GM23248 (cell line): Measurements from ENCODE around the gene COQ8B. TPM values are rescaled to one million over a fixed set of nuclear protein-coding genes. Genes with fewer than 3 reads are reported as not detected.
A peak's percentile ranks its signal among the peaks of the same experiment; 100 is the strongest.

Experiments
- DNase-seq: peaks from one replicate; pipeline ENCODE4 v3.0.0-alpha.2; 2015
- H2AFZ ChIP-seq: fragments of 200-600 bp; sonication (generic); 2 replicates; pipeline ENCODE4 v1.6.1; 2016; ENCODE audit warnings: antibody characterized with exemption
- H3F3A ChIP-seq: fragments of 200-600 bp; sonication (generic); 2 replicates; pipeline ENCODE4 v1.6.1; 2016; ENCODE audit warnings: mild to moderate bottlenecking, antibody characterized with exemption, mixed run types; ENCODE audit not compliant: insufficient read depth
- H3K27ac ChIP-seq: fragments of 200-600 bp; sonication (generic); 2 replicates; pipeline ENCODE4 v1.5.1; 2016; ENCODE audit warnings: mild to moderate bottlenecking
- H3K27me3 ChIP-seq: fragments of 200-600 bp; sonication (generic); replicated peaks from 2 replicates; pipeline ENCODE4 v1.6.1; 2016; ENCODE audit warnings: mild to moderate bottlenecking; ENCODE audit not compliant: insufficient read depth
- H3K36me3 ChIP-seq: fragments of 200-600 bp; sonication (generic); 2 replicates; pipeline ENCODE4 v1.6.1; 2016; ENCODE audit warnings: low read depth, mild to moderate bottlenecking
- H3K4me1 ChIP-seq: fragments of 200-600 bp; sonication (generic); 2 replicates; pipeline ENCODE4 v1.6.1; 2016; ENCODE audit warnings: mild to moderate bottlenecking; ENCODE audit not compliant: insufficient read depth
- H3K4me2 ChIP-seq: fragments of 200-600 bp; sonication (generic); one replicate; pipeline ENCODE4 v1.6.1; 2016; ENCODE audit warnings: mild to moderate bottlenecking; ENCODE audit not compliant: unreplicated experiment
- H3K4me3 ChIP-seq: fragments of 200-600 bp; sonication (generic); 2 replicates; pipeline ENCODE4 v1.5.1; 2016; ENCODE audit warnings: mild to moderate bottlenecking
- H3K79me2 ChIP-seq: fragments of 200-600 bp; sonication (generic); 2 replicates; pipeline ENCODE4 v1.6.1; 2016; ENCODE audit warnings: mild to moderate bottlenecking; ENCODE audit not compliant: insufficient read depth
- H3K9ac ChIP-seq: fragments of 200-600 bp; sonication (generic); 2 replicates; pipeline ENCODE4 v1.6.1; 2016; ENCODE audit warnings: mild to moderate bottlenecking
- H3K9me2 ChIP-seq: fragments of 200-600 bp; sonication (generic); 2 replicates; pipeline ENCODE4 v1.6.1; 2016; ENCODE audit warnings: mixed run types, mild to moderate bottlenecking, moderate library complexity; ENCODE audit not compliant: insufficient read depth
- H3K9me3 ChIP-seq: fragments of 200-600 bp; sonication (generic); one replicate; pipeline ENCODE4 v1.6.1; 2017; ENCODE audit warnings: low read depth
- H4K20me1 ChIP-seq: fragments of 200-600 bp; sonication (generic); 2 replicates; pipeline ENCODE4 v1.6.0; 2016; ENCODE audit not compliant: insufficient read depth
- EZH2 ChIP-seq: fragments of 200-600 bp; sonication (generic); IDR thresholded peaks from 2 replicates; pipeline ENCODE4 v1.6.1; 2018; ENCODE audit warnings: antibody characterized with exemption, mild to moderate bottlenecking; ENCODE audit not compliant: insufficient read depth, poor library complexity, severe bottlenecking
- EZH2phosphoT487 ChIP-seq: fragments of 200-600 bp; sonication (generic); IDR thresholded peaks from 2 replicates; pipeline ENCODE4 v1.6.1; 2018; ENCODE audit warnings: antibody characterized with exemption, moderate library complexity, mild to moderate bottlenecking, low read depth; ENCODE audit not compliant: insufficient read depth
- WGBS, 2 experiments: methylation state at CpG; one replicate each; pipeline ENCODE4 v1.1.6; 2015 to 2017; ENCODE audit warnings: low lambda C conversion rate in 2 of 2, low coverage in 1 of 2; ENCODE audit errors: missing lambda C conversion rate in 2 of 2; 5-methylcytosine and 5-hydroxymethylcytosine counted together
- in situ Hi-C: fragments of 300-500 bp; cut with MboI; formaldehyde crosslinking; loops from 2 replicates; pipeline ENCODE4 v1.15.0; 2020
- polyA plus RNA-seq: library from polyadenylated mRNA; unstranded; fragments of >200 nt; fragmentation: Nextera tagmentation; extraction: Ambion mirVana; gene quantifications from 2 replicates; pipeline ENCODE4 v1.2.1, GENCODE V29; 2016
- total RNA-seq: library from RNA; depleted of rRNA; stranded (reverse); fragments of >200 nt; shearing (Covaris generic); gene quantifications from 2 replicates; pipeline ENCODE4 v1.2.3, GENCODE V29; 2014

The COQ8B gene
- total and polyA plus RNA-seq, 2 experiments from 2014 or later = 15.2 to 28.6 TPM

DNA sequence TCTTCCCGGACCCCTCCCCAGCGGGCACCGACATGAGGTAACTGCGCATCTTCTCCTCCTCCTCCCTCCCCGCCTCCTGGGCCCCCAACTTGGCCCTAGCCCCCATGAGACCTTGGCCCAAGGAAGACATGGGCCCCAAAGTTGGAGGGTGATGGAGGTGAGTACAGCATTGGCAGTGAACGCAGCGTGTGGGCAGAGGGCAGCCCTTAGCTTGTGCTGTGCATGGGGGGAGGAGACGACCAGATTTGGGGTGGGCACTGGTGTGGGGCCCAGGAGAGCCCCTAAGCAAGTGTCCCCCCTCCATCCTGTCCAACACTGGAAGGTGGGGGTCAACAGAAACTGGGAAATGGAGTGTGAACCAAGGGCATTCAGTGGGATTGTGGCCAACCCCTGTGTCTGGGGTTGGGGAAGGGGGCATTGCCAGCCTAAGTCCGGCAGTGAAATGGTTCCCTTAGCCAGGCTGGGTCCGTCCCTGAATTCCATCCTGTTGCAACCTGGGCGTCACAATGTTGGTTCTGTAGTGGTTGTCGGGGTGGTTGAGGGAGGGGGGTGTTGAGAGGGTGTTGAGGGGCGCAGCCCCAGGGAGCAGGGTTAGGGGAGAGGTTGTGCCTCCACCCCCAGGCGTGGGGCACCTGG is 49.8 kb downstream of the COQ8B start:
- H3K79me2 ChIP-seq = no peaks in the 10 kb centered on the region
- in situ Hi-C loops = loop anchor here (25.0 kb wide), 1 partner anchor 470 kb away; no protein-coding TSS in a partner anchor
- H4K20me1 ChIP-seq = no peaks in the 10 kb centered on the region
- H3K27me3 ChIP-seq = no peaks in the 10 kb centered on the region
- H3K9ac ChIP-seq = no peak overlapping the region
- H3K4me3 ChIP-seq = no peak overlapping the region
- H3F3A ChIP-seq = peaks cover 41% of the 10 kb centered on the region
- TF ChIP-seq EZH2 (no peak), EZH2phosphoT487 (no peak)
- H3K9me3 ChIP-seq = no peaks in the 10 kb centered on the region
- H3K27ac ChIP-seq = peak overlapping the region; percentile 35; the same call in 1 of the 2 replicates
- H3K9me2 ChIP-seq = no peaks in the 10 kb centered on the region
- peaks cover 17% of the 10 kb centered on the region for H3K4me1 ChIP-seq
- no peak overlapping the region for H3K4me2 ChIP-seq
- peaks cover 27% of the 10 kb centered on the region; the same call in 1 of the 2 replicates for H3K36me3 ChIP-seq
- no peak overlapping the region for H2AFZ ChIP-seq
- DNase-seq = no peak
- 77 to 86% methylated on average over 12 to 14 of the region's 14 CpGs for WGBS, 2 experiments

DNA sequence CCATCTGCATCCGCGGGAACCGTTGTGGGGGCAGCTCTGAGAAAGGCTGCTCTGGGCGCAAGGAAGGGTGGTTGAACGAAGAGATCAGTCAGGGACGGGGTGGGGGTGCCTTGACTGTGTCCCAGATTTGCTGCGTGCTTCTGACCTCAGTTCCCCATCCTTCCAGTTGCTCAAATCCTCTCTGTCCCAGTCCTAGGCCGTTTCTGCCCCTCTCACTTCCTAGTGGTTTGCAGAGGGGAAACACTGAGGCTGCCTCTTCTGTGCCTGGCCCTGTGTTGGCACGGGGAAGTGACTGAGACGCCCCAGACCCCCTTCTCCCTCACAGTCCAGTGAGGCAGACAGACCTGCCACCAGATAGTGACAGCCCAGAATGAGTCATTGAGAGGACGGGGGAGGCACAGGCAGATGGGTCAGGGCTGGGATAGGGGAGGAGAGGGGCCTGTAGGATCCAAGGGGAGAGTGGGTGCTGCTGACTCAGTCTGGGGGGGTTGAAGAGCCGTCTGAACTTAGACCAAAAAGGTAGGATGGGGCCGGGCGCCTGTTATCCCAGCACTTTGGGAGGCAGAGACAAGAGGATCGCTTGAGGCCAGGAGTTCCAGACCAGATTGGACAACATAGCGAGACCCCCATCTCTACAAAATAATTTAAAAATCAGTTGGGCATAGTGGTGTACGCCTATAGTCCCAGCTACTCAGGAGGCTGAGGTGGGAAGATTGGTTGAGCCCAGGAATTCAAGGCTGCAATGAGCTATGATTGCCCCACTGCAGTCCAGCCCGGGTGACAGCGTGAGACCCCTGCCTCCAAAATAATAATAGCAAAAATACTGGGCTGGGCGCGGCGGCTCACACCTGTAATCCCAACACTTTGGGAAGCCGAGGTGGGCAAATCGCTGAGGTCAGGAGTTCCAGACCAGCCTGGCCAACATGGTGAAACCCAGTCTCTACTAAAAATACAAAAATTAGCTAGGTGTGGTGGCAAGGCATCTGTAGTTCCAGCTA is 52.7 kb downstream of the COQ8B start:
- WGBS, 2 experiments = 26 to 31% methylated on average over 24 of the region's 24 CpGs
- no peaks in the 10 kb centered on the region for H3K27me3 ChIP-seq
- peak overlapping the region; percentile 81 for H2AFZ ChIP-seq
- peak overlapping the region; percentile 72 for H3K9ac ChIP-seq
- no peaks in the 10 kb centered on the region for H4K20me1 ChIP-seq
- DNase-seq = peak; percentile 61
- TF ChIP-seq EZH2 = no peak
- no peak for TF ChIP-seq EZH2phosphoT487
- peaks cover 5% of the 10 kb centered on the region; the same call in 1 of the 2 replicates for H3K36me3 ChIP-seq
- peak overlapping the region; percentile 28 for H3K27ac ChIP-seq
- H3K9me2 ChIP-seq = no peaks in the 10 kb centered on the region
- H3K4me1 ChIP-seq = peaks cover 17% of the 10 kb centered on the region
- H3K4me3 ChIP-seq = peak overlapping the region; percentile 73
- in situ Hi-C loops = loop anchor here (25.0 kb wide), 1 partner anchor 473 kb away; no protein-coding TSS in a partner anchor
- peaks cover 43% of the 10 kb centered on the region for H3F3A ChIP-seq
- no peaks in the 10 kb centered on the region for H3K9me3 ChIP-seq
- no peaks in the 10 kb centered on the region for H3K79me2 ChIP-seq
- peak overlapping the region; percentile 81 for H3K4me2 ChIP-seq

DNA sequence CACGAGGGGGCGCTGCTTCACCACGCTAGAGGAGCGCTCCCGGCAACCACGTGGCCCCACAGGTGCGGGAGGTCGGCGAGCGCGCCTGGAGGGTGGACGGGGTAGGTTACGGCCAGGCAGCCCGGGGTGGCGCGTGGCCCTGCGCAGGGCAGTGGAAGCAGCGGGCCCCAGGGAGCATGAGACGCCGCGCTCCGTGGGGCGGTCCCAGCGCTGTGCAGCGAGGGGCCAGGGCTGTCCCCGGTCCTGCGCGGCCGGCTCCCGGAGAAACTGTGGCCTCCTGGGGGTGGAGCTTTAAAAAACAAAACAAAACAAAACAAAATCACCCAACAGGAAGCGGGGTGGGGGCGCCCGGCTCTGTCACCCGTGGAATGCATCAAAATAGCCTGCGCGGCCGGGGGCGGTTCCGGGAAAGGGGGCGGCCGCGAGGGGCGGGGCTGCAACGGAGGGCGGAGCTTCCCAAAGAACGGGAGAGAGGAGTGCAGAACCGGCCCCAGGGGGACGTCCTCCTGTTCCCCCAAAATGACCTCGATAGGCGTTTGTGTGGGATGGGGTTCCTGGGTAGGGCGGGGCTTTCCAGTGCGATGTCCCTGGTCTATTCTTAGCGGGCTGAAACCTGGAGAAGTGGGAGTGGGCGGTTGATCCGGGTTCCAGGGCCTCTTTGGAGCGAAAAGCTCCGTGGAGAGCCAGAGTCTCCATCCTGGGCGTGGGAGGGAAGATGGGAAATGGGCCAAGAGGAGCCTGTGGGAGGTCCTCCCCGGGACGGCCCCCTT is 53.6 kb downstream of the COQ8B start:
- Histone ChIP-seq H3K79me2 (no peaks in the 10 kb centered on the region), H3K27ac (peak overlapping the region; percentile 28), H3K27me3 (no peaks in the 10 kb centered on the region), H3K36me3 (no peaks in the 10 kb centered on the region), H3K9ac (peak overlapping the region; percentile 72), H3K4me1 (peaks cover 17% of the 10 kb centered on the region), H3K4me3 (peak overlapping the region; percentile 73), H3F3A (peaks cover 38% of the 10 kb centered on the region), H3K9me2 (no peaks in the 10 kb centered on the region), H3K9me3 (no peaks in the 10 kb centered on the region), H2AFZ (peak overlapping the region; percentile 81), H3K4me2 (peak overlapping the region; percentile 81), H4K20me1 (no peaks in the 10 kb centered on the region)
- WGBS, 2 experiments = 1 to 2% methylated on average over 56 to 57 of the region's 60 CpGs
- peak; percentile 91 for DNase-seq
- TF ChIP-seq EZH2phosphoT487 (no peak), EZH2 (no peak)
- in situ Hi-C loops = loop anchor here (25.0 kb wide), 1 partner anchor 474 kb away; no protein-coding TSS in a partner anchor

DNA sequence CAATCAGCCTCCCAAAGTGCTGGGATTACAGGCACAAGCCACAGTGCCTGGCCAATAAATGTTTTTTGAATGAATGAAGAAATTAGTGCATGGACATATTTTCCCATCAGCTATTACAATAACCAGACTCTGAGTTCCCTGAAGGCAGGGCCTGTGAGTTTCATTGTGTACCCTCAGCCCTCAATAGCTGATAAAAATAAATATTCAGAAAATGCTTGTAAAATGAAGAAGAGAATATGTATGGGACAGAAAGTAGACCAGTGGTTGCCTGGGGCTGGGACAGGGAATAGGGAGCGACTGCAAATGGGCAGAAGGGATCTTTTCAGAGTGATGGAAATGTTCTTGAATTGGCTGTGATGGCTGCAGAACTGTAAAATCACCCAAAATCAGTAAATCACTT is 55.1 kb downstream of the COQ8B start:
- Histone ChIP-seq H3K9me3 (no peaks in the 10 kb centered on the region), H3K27me3 (no peaks in the 10 kb centered on the region), H3K9me2 (no peaks in the 10 kb centered on the region), H3K27ac (no peak overlapping the region), H3K9ac (no peak overlapping the region), H3K4me3 (no peak overlapping the region), H3F3A (peaks cover 33% of the 10 kb centered on the region), H3K36me3 (no peaks in the 10 kb centered on the region), H3K4me1 (peaks cover 12% of the 10 kb centered on the region), H3K4me2 (no peak overlapping the region), H3K79me2 (no peaks in the 10 kb centered on the region), H2AFZ (no peak overlapping the region), H4K20me1 (no peaks in the 10 kb centered on the region)
- TF ChIP-seq EZH2phosphoT487 = no peak
- no peak for TF ChIP-seq EZH2
- WGBS, 2 experiments = 88 to 90% methylated on average over 1 of the region's 1 CpG
- no peak for DNase-seq
- in situ Hi-C loops = loop anchor here (25.0 kb wide), 1 partner anchor 476 kb away; no protein-coding TSS in a partner anchor
